GM19240 (cell line): ENCODE results near the gene LRRC34.

ENCODE experiments used
- DNase-seq: peaks from one replicate; pipeline ENCODE4 v3.0.0; 2011; ENCODE audit warnings: low spot score; ENCODE audit not compliant: insufficient read length

The LRRC34 gene

DNA sequence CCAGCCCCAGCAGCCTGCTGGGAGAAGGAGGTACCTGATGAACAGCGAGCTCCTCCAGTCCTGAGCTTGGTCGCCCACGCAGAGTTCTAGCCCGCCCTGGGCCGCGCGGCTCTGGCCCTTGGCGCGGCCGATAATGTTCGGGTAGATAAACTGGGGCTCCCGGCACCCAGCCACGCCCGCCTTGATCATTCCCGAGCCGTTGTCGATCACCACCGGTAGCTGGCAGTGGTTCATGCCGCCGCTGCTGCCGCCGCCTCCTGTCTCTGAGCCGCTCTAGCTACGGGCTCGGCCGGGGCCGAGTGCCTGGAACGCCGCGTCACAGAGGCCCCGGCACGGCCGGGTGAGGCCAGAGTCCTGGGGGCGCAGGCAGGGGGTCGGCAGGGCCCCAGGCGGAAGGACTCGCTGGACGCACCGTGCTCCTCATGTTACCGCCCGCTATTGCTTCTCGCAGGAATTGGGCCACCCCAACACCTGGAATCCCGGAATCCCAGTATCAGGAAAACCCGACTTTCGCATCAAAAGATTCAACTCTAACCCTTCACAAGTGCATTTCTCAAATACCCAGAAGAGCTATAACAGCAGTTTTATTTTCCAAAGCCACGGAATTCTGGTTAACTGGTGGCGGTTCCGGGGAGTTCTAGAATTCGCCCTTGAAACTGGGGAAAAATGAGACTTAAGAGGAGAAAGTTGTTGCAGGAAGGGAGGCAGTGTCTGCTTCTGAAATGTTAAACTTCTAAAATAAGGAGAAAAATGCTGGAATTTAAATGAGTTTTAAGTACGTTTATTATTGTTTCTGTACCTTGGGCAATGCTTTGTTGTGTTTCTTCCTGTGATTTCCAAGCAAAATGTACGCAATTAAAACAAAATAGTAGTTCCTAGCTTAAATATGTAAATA, 43.2 kb downstream of the LRRC34 start, which contains the start of gene ACTRT3:
TSS of gene ACTRT3 (minus strand) at position 275 of the 895 bp plus-strand sequence. CDS start at position 234, 41 bp downstream.
- DNase-seq: peak; percentile 14

DNA sequence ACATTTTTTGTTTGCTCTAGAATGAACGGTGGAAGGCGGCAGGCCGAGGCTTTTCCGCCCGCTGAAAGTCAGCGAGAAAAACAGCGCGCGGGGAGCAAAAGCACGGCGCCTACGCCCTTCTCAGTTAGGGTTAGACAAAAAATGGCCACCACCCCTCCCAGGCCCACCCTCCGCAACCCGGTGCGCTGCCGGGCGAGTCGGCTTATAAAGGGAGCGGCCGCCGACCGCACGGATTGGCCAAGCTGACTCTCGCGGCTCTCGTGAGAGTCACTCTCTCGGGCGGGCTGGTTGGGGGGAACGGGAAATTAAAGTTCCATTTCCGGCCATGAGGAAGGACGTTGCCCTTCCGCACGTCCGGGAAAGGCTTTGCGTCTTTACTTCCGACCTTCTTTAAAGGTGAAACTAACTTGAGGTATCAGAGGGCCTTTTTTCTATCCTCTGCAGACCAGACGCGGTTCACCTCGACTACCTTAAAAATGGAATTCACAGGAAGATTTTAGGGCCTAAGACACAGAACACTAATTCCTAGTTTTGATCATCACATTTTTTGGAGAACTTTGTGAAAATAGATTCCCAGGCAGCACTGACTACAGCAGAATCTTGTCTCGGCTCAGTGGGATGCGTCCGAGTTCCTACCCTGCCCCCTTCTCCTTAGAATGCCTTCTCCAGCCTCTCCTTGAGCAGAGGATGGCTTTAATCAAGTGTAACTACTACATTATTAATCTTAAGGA, 47.7 kb downstream of the LRRC34 start, which contains the start of gene TERC:
TSS of gene TERC (minus strand) at position 179 of the 731 bp plus-strand sequence.
- peak; percentile 51 for DNase-seq

DNA sequence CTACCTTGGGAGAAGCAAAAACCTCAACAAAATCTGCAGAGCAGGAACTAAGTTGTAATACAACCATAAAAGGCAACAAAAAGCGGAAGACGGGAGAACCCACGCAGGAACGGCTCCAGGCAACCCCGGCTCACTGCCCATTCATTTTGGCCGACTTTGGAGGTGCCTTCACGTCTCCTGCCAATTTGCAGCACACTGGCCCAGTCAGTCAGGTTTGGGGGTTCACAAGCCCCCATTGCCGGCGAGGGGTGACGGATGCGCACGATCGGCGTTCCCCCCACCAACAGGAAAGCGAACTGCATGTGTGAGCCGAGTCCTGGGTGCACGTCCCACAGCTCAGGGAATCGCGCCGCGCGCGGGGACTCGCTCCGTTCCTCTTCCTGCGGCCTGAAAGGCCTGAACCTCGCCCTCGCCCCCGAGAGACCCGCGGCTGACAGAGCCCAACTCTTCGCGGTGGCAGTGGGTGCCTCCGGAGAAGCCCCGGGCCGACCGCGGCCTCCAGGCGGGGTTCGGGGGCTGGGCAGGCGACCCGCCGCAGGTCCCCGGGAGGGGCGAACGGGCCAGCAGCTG, 48.3 kb downstream of the LRRC34 start:
- DNase-seq: peak; percentile 8

DNA sequence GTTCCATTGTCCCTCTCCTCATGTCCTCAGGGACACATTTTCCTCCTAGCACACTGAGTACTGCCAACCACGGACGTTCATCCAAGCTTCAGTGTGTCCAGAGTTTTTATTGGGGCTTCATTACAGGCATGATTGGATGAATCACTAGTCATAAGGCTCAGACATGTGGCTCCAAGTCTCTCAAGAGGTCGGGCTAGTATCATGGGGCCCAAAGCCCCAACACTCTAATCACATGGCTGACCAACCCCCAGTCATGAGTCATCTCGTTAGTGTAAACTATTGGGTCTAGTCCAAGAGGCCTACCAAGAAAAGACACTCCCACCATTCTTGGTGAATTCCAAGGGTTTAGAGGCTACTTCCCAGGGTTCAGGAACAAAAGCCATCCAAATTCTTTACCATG, 52.2 kb downstream of the LRRC34 start:
- no peak for DNase-seq

DNA sequence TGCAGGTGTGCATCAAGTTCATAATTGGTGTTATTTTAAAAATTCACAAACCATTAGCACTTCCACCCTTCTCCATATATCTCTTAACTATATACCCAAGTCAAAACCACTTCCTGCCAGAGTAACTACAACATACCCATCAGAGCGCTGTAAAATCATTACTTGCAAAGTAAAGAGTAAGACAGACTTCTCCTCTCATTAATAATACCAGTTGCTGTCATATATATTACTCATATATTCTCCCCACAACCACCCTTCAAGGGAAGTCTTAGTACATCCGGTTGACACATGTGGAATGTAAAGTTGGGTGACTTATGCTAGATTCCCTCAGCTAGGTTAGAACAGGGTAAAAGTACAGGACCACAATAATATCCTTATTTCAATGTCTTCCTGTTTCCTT, 53.4 kb downstream of the LRRC34 start:
- DNase-seq: no peak

DNA sequence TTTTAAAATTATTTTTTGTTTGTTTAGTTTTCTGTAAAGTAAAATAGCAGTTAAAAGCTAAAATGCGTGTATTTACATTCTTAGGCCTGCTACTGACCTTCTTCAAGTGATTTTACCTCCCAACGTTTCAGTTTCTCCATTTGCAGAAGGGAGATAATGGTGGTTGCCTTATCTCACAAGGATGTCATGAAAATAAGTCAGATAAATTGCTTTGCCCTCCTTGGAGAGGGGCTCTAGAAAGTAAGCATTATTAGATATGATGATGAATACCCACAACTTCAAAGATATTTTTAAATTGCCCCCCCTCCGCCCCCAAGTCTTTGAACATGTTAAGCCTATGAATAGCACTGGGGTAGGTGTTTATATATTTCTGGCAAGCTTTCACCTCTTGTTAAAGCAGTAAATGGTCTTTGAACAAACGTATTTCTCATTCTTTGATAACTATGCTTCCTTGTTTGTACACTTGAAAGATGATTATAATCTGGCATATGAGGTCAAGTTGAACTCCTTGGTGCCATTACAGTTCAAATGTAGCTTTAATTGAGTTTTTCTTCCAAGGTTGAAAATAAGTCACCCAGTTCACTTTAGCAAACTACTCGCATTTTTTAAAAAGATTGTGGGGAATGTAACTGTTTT, 54.2 kb downstream of the LRRC34 start:
- DNase-seq: no peak

DNA sequence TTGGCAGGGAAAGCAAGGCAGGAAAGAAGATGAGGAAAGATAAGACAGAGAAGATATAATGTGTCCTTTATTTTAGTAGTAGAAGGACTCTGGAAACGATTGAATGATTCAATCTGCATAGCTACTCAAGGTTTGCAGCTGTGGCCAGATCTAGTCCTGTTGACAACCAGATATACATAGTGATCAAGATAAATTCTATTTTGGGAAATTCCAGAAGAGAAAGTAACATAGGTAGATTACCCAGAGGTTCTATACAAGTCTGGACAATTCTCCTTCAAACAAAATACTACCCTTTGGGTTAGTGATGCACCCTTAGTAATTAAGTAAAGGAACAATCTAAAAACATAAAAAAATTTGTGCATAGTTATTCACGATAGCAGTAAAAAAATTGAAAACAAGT, 57.2 kb downstream of the LRRC34 start:
- no peak for DNase-seq

DNA sequence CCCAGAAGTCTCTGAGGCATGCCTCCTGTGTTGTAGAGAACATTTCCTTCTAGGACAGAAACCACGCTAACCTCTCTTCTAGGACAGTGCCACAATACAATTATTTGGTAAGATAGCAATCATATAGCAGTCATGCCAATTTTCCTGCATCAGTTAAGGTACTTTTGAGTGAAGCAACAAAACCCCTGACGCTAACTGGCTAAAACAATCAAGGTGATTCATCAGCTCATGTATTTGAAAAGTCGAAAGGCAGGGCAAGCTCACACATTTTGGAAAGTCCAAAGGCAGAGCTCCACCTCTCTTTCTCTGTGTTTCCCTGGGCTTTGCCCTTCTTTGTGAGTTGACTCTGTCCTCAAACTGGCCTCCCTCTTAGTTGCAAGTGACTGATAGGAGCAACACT, 58.0 kb downstream of the LRRC34 start:
- DNase-seq: no peak

DNA sequence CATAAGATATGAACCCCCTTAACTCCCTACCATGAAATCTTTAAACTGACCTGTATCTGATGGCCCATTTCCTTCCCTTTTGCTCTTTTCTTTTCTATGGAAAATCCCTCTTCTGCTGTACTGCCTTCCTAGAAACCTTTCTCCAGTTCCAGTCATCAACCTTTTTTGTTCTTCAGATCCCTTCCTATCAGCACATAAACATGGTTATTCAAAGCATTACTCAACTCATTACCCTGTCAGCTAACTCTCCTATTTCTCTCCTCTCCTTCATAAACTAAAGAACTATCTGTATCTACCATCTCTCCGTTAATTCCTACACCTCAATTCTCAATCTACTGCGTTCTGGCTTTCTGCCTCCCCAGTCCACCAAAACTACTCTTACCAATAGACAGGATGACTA, 60.8 kb downstream of the LRRC34 start:
- DNase-seq: no peak

DNA sequence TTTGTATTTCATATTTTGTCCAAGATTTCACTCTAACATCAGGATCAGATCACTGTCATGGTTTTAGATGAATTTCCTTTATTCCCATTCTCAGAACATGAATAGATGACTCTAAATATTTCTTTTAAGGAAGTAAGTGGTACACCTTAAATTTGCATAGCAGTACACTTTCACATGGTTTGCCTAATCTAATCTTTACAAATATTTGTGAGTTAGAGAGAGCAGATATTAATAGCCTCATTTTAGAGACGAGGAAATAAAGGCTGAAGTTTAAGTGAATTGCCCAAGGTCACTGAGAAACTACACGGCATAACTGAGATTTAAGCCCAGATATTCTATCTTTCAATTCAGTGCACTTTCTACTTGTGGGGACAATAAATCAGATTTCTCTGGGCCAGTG, 62.0 kb downstream of the LRRC34 start:
- DNase-seq: no peak

DNA sequence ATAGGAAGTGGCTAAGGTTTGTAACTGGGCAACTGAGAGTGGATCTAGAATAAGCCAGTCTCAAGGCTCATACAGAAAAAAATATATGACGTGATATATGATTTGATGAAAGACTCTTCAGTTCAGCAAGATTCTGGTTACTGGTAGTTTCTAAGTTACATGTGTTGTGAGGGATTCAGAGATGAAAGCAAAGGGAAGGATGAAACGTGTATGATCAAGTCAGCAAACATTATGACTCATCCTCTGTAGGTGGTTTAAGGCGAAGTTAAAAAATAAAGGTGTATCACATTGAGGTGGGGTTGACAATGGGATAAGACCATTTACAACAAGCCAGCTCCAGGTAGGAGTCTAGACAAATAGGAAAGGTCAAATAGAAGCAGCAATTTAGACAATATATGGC, 64.0 kb downstream of the LRRC34 start:
- DNase-seq: no peak

DNA sequence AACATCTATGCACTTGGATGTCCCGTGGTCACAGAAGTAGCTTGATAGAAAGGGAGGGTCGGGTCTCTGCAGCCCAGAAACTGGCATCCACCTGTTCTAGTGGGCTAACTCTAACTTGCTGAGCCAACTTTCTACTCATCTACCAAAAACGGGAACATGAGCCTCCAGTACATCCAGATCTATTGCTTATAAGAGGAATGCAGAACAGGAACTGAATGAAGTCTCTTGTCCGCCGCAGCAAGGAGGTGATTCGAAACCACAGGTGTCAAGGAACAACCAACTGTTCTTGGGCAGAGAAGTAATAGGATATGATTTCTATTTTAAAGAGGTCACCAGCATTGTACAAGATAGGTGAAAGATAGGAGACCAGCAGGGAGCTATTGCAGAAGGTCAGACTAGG, 65.8 kb downstream of the LRRC34 start:
- no peak for DNase-seq

DNA sequence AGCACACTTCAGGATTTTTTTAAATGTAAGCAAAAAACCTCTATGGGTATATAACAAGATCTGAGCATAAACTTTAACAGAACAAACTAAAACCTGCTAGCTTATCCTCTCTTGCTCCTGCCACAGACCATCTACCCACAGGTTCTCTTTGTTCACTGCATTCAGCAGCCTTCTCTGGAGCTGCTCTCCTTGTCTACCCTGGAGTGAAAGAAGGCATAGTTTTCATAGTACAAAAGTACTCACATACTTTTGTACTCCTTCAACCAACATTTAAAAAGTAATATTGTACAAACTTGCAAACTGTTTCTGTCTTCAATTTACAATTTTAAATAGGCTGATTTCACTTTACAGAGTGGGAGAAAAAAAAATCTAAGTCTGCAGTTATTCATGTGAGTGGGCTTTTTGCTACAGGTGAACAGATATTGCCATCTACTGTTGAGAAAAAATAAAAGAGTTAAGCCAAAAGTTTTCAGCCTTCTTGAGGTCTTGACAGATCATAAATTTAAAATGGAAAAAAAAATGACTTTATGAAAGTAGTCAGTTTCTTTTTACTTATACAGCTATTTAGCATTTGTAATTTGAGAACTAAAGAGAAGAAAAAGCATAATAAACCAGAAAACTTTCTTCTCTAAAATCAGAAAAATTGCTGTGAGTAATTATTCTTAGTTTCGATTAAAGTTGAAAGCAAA, 68.2 kb downstream of the LRRC34 start:
- no peak for DNase-seq
